Measurements from ENCODE around the gene LAMA5.

Gene LAMA5

GRCh38 chr20:62372042-62372993, 5.2 kb upstream of the LAMA5 start:
- no peak for DNase-seq (ENCODE audit: low read depth)

GRCh38 chr20:62371588-62372041, 4.5 kb upstream of the LAMA5 start:
- no peak for DNase-seq (ENCODE audit: low read depth)

GRCh38 chr20:62370807-62371587, 3.9 kb upstream of the LAMA5 start:
- no peak for DNase-seq (ENCODE audit: low read depth)

- no peak for DNase-seq (ENCODE audit: low read depth)
Measured at GRCh38 chr20:62370115-62370806, 3.1 kb upstream of the LAMA5 start.

- DNase-seq (ENCODE audit: low read depth) = no peak
Measured at GRCh38 chr20:62369815-62370114, 2.7 kb upstream of the LAMA5 start.

- no peak for DNase-seq (ENCODE audit: low read depth)
Measured at GRCh38 chr20:62368976-62369814, 2.1 kb upstream of the LAMA5 start.

- no peak for DNase-seq (ENCODE audit: low read depth)
Measured at GRCh38 chr20:62368392-62368975, 1.4 kb upstream of the LAMA5 start.

GRCh38 chr20:62367633-62368391, 700 bp upstream of the LAMA5 start:
- no peak for DNase-seq (ENCODE audit: low read depth)

- DNase-seq (ENCODE audit: low read depth) = no peak
Measured at GRCh38 chr20:62366370-62367135, 559 bp downstream of the LAMA5 start.

GRCh38 chr20:62365814-62366369, 1.2 kb downstream of the LAMA5 start:
- DNase-seq (ENCODE audit: low read depth) = no peak

- DNase-seq (ENCODE audit: low read depth) = no peak
Measured at GRCh38 chr20:62364911-62365736, 2.0 kb downstream of the LAMA5 start.

GRCh38 chr20:62363920-62364851, 2.9 kb downstream of the LAMA5 start:
- DNase-seq (ENCODE audit: low read depth) = no peak

GRCh38 chr20:62362991-62363919, 3.9 kb downstream of the LAMA5 start:
- no peak for DNase-seq (ENCODE audit: low read depth)

GRCh38 chr20:62362590-62362940, 4.5 kb downstream of the LAMA5 start:
- DNase-seq (ENCODE audit: low read depth) = no peak

- DNase-seq (ENCODE audit: low read depth) = no peak
Measured at GRCh38 chr20:62361799-62362589, 5.1 kb downstream of the LAMA5 start.

Measured in CMK (cell line).